Subcutaneous abdominal adipose tissue (tissue), 5 donors: ENCODE measurements around the gene MS4A10.

Experiments used
- H3K27ac ChIP-seq: one replicate; pipeline ENCODE4 v1.7.0; 2013; ENCODE audit warnings: low read depth, mild to moderate bottlenecking, inconsistent platforms, low read length, moderate library complexity
- H3K27me3 ChIP-seq, 5 donors: one replicate each; pipeline ENCODE4 v1.7.0; 2013; ENCODE audit warnings: low read length in 5 of 5, inconsistent platforms in 1 of 5; ENCODE audit not compliant: control insufficient read depth in 5 of 5, insufficient read depth in 4 of 5
- H3K36me3 ChIP-seq, 5 donors: one replicate each; pipeline ENCODE4 v1.7.0; 2013; ENCODE audit warnings: low read length in 5 of 5; ENCODE audit not compliant: control insufficient read depth in 5 of 5, insufficient read depth in 5 of 5
- H3K4me1 ChIP-seq, 5 donors: one replicate each; pipeline ENCODE4 v1.7.0; 2013; ENCODE audit warnings: low read length in 5 of 5, mild to moderate bottlenecking in 3 of 5, moderate library complexity in 1 of 5; ENCODE audit not compliant: control insufficient read depth in 5 of 5, insufficient read depth in 5 of 5
- H3K4me3 ChIP-seq, 5 donors: one replicate each; pipeline ENCODE4 v1.7.0; 2013; ENCODE audit warnings: low read length in 5 of 5, low read depth in 1 of 5
- H3K9ac ChIP-seq, 5 donors: one replicate each; pipeline ENCODE4 v1.7.0; 2013; ENCODE audit warnings: low read length in 5 of 5, mild to moderate bottlenecking in 4 of 5, moderate library complexity in 3 of 5
- H3K9me3 ChIP-seq, 5 donors: one replicate each; pipeline ENCODE4 v1.7.0; 2013; ENCODE audit warnings: low read length in 5 of 5; ENCODE audit not compliant: control insufficient read depth in 5 of 5
- donor health status: healthy.
- donor health status: healthy.
- donor health status: healthy.
- donor health status: healthy.
- donor health status: healthy.

MS4A10 gene

DNA sequence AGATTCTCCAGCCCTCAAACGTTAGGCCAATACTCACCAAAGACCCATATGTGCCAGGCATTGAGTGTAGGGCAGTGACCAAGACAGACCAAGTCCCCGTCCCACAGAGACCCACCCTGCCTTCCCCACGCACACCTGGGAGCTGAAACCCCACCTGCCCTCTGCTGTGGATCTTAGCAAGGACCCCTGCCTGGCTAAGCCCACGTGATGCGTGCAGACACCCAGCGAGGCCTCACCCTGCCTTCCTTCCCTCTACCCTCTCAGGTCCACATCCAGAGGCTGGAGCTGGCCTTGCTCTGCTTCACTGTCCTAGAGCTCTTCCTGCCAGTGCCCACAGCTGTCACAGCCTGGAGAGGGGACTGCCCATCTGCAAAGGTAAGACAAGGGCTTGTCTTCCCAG is 10.2 kb downstream of the MS4A10 start:
- Histone ChIP-seq H3K4me3 (no peak overlapping the region), H3K9ac (no peak overlapping the region), H3K36me3 (no peaks in the 10 kb centered on the region), H3K27ac (no peak overlapping the region), H3K27me3 (peaks cover 0 to 14% (median 0%) of the 10 kb centered on the region in 5 donors), H3K9me3 (peaks cover 0 to 11% (median 10%) of the 10 kb centered on the region in 5 donors), H3K4me1 (no peaks in the 10 kb centered on the region)

DNA sequence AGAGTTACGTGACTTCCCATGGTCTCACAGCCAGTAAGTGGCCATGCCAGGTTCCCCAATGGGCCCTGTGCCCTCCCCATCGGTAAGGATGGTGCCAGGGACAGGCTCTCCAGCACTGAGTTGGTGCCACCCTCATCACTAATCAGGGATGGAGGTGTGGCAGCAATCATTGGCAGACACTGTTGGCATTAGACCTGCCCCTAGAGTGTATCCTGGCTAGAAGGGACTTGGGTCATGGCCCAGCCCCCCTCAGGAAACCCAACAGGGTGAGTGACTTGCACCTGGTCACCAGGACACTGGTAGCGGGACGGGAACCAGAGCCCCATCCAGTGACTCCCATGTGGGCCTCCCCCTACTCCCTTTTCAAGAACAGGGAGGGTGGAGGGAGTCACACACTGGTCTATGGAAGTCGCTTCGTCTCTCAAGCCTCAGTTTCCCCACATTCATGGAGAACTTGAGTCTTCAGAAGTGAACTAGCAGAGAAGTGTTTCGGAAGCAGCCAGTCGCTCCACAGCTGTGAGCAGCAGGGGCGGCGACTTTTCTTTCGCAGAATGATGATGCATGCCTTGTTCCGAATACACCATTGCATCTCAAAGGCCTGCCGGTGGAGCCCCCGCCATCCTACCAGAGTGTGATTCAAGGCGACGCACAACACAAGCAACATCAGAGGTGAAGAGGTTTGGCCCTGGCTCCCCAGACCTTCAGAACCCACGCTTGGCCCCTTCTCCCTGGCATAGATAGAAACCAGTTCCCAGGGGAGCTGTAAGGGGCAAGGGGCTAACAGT is 12.9 kb downstream of the MS4A10 start:
- H3K4me1 ChIP-seq: no peaks in the 10 kb centered on the region
- H3K9me3 ChIP-seq: peaks cover 0 to 5% (median 0%) of the 10 kb centered on the region in 5 donors
- no peak overlapping the region for H3K9ac ChIP-seq
- H3K36me3 ChIP-seq: no peaks in the 10 kb centered on the region
- no peak overlapping the region for H3K4me3 ChIP-seq
- peaks cover 0 to 12% (median 0%) of the 10 kb centered on the region in 5 donors for H3K27me3 ChIP-seq
- H3K27ac ChIP-seq: no peak overlapping the region

DNA sequence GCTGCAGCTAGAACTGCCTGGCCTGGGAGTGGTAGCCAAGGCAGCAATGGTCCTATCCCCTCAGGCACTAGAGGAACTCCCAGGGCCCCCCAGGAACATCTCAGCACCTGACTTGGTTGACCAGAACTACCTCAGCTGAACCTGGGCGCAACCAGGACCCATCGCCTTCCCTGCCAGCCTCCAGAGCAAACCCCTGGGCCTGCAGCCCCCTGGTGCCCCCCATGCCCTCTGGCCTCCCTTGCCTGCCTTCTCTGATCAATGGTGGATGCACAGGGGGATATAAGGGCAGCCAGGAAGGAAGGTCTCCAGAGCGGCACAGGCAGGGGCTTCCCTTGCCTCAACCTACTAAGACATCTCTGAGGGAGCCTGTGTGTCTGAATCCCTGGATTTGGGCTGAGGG is 13.5 kb downstream of the MS4A10 start:
- Histone ChIP-seq H3K9me3 (peaks cover 0 to 5% (median 0%) of the 10 kb centered on the region in 5 donors), H3K27me3 (peaks cover 0 to 12% (median 0%) of the 10 kb centered on the region in 5 donors), H3K4me1 (no peaks in the 10 kb centered on the region), H3K36me3 (no peaks in the 10 kb centered on the region), H3K27ac (no peak overlapping the region), H3K4me3 (no peak overlapping the region), H3K9ac (no peak overlapping the region)

DNA sequence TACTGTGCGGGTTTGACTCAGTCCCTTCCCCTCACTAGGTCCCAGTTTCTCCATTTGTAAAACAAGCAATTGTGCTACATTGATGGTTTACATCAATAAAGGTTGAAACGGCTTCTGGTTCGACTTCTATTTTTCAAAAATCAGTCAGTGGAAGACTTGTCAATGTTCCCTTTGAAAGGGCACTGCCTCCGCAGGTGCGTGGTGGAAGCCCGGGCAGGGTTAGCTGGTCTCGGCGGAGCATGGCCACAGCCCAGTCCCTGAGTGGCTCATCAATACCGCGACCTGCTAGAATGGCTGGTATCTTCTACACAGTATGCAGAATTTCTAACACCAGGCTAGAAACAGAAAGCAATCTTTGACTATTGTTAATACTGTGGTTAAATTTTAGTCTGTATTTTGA is 16.1 kb downstream of the MS4A10 start:
- no peak overlapping the region for H3K4me3 ChIP-seq
- H3K4me1 ChIP-seq: no peaks in the 10 kb centered on the region
- peaks cover 0 to 10% (median 0%) of the 10 kb centered on the region in 5 donors for H3K27me3 ChIP-seq
- no peak overlapping the region for H3K9ac ChIP-seq
- no peak overlapping the region for H3K27ac ChIP-seq
- H3K9me3 ChIP-seq: peaks cover 0 to 5% (median 0%) of the 10 kb centered on the region in 5 donors
- H3K36me3 ChIP-seq: no peaks in the 10 kb centered on the region

DNA sequence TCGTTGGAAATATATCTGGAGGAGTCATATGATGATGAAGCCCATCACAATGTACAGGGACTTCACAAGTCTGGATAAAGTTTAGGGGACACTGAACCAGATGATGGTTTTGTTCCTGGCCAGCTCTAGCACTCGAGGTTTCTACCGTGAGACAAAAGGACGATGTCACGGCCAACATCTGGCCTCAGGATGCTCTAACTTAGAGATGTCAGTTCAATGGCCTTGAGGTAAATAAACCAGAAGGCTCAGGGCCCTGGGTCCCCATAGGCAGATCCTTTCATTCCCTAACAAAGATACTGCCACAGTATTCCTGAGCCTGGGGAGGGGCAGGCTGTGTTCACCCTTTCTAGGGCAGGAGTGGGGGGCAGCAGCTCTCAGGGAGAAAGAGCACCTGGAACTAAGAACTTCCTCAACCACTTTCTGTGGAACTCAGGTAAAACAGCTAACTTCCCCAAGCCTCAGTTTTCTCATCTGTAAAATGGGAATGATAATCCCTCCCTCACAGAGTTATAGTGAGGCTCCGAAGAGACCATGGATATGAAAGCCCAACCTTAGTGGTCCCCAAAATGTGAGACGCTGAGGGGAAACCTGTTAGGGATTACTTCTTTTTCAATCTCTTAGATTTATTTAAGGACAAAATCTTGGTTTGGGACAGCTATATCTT is 18.3 kb downstream of the MS4A10 start:
- peaks cover 0 to 3% (median 0%) of the 10 kb centered on the region in 5 donors for H3K27me3 ChIP-seq
- H3K36me3 ChIP-seq: no peaks in the 10 kb centered on the region
- H3K9me3 ChIP-seq: no peaks in the 10 kb centered on the region
- H3K4me3 ChIP-seq: no peak overlapping the region
- H3K9ac ChIP-seq: no peak overlapping the region
- no peak overlapping the region for H3K27ac ChIP-seq
- H3K4me1 ChIP-seq: no peaks in the 10 kb centered on the region

DNA sequence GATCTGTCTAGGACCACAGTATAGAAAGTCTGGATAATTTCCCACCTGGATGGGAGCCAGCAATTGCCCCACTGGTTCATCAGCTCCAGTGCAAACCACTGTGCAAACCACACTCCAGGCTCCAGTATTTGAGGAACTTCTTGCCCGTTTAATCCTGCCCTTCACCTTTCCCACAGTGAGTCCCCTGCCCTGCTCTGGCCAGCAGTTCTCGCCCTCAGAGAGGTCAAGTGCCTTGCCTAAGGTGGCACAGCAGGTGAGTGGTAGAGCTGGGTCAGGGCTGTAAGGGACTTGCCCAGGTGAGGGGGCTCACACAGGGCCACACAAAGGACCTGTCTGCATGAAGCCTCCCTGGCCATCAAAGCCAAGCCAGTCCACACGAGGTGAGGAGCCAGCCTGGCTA is 24.1 kb downstream of the MS4A10 start:
- H3K36me3 ChIP-seq: no peaks in the 10 kb centered on the region
- peaks cover 0 to 7% (median 5%) of the 10 kb centered on the region in 5 donors for H3K27me3 ChIP-seq
- H3K27ac ChIP-seq: no peak overlapping the region
- no peaks in the 10 kb centered on the region for H3K9me3 ChIP-seq
- H3K9ac ChIP-seq: no peak overlapping the region
- peaks cover 0 to 14% (median 0%) of the 10 kb centered on the region in 5 donors for H3K4me1 ChIP-seq
- H3K4me3 ChIP-seq: no peak overlapping the region

DNA sequence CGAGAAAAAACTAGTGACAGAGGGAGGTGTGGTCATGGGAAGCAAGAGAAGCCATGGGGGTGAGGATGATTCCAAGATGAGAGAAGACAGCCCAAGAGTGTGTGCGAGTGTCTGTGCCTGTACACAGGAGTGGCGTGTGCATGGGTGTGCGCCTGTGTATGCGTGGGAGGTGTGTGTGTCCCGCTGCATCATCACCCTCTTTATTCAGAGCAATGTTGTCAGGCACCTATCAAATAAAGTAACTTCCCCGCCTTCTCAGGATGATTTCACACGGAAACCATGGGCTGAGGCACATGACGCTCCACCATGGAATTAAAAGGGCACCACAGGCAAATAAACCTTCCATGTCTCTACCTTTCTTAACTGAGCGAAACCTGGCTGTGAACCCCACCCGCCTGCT is 24.6 kb downstream of the MS4A10 start:
- peaks cover 0 to 14% (median 0%) of the 10 kb centered on the region in 5 donors for H3K4me1 ChIP-seq
- no peak overlapping the region for H3K9ac ChIP-seq
- no peaks in the 10 kb centered on the region for H3K36me3 ChIP-seq
- H3K4me3 ChIP-seq: no peak overlapping the region
- H3K27ac ChIP-seq: no peak overlapping the region
- peaks cover 0 to 7% (median 5%) of the 10 kb centered on the region in 5 donors for H3K27me3 ChIP-seq
- H3K9me3 ChIP-seq: no peaks in the 10 kb centered on the region

DNA sequence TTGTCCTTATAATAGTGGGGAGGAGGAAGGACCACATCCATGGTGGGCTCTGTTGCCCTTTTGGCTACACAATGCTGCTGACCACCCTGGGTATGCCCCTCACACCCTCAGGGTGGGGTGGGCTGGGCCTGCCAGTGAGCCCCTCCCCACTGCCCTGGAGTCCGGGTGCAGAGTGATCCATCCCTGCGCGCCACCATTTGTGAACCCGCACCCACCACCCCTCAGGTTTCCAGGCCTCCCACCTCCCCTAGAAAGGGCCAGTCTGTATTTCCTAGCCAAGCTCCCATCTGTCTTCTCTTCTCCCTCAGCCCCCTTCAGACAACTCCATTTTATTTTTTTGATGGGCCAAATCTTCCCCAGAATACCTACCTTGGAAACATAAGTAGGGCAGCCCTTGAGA is 25.0 kb downstream of the MS4A10 start:
- Histone ChIP-seq H3K9ac (peak overlapping the region in 1 of 5 donors; percentile 6), H3K36me3 (no peaks in the 10 kb centered on the region), H3K27ac (no peak overlapping the region), H3K4me1 (peaks cover 0 to 14% (median 0%) of the 10 kb centered on the region in 5 donors), H3K4me3 (no peak overlapping the region), H3K27me3 (peaks cover 0 to 7% (median 5%) of the 10 kb centered on the region in 5 donors), H3K9me3 (no peaks in the 10 kb centered on the region)

DNA sequence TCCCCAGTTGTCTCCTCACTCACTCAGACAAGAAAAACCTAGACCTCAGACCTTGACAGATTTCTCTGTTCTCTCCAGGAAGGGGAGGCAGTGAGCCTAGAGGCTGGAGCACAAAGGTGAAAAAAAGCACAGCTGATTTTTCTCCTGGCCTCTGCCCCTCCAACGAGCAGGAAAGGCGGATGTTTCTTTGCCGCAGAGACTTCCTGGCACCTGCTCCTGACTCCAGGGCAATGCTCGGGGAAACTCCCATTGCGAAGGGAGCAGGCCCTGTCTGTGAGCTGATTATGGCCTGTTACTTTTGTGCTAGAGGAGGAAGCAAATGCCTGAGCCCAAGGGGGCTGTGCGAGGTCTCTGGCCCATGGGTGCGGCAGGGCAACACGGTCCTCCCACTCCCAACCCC is 25.4 kb downstream of the MS4A10 start:
- Histone ChIP-seq H3K27me3 (peaks cover 0 to 7% (median 5%) of the 10 kb centered on the region in 5 donors), H3K27ac (no peak overlapping the region), H3K4me3 (no peak overlapping the region), H3K36me3 (no peaks in the 10 kb centered on the region), H3K9me3 (no peaks in the 10 kb centered on the region), H3K9ac (peak overlapping the region in 1 of 5 donors; percentile 6), H3K4me1 (peaks cover 0 to 14% (median 0%) of the 10 kb centered on the region in 5 donors)

DNA sequence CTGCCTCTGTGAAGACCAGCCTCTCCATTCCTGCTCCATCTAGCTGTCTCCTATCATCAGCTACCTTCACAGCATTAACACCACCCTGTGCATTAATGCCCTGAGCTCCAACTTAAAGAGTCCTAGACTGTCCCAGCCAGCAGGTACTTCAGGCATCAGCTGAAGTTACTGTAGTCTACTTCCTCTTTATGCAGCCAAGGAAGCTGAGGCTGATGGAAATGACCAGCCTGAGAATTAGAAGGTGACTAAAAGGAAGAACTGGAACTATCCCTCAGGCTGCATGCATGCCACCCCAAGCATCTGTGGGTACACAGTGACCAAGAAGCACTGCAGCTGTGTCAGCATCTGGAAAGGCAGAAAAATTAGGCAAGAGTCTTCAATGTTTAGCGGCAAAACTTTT is 28.2 kb downstream of the MS4A10 start:
- Histone ChIP-seq H3K27me3 (peaks cover 0 to 7% (median 5%) of the 10 kb centered on the region in 5 donors), H3K4me1 (peaks cover 0 to 14% (median 0%) of the 10 kb centered on the region in 5 donors), H3K36me3 (no peaks in the 10 kb centered on the region), H3K9ac (no peak overlapping the region), H3K27ac (no peak overlapping the region), H3K9me3 (peaks cover 3 to 15% (median 14%) of the 10 kb centered on the region in 5 donors), H3K4me3 (no peak overlapping the region)
